K562 (cell line): ENCODE data around the gene ALKBH4. TPM values are rescaled to one million over a fixed set of nuclear protein-coding genes. Genes with fewer than 3 reads are reported as not detected.

Source experiments
- ATF1 ChIP-seq, 2 experiments: fragments of 450-650 bp in 1 of 2; IDR thresholded peaks; 2 replicates each; pipeline ENCODE4 v1.6.1; 2016; ENCODE audit warnings: missing compliant biosample characterization in 1 of 2, missing genetic modification characterization in 1 of 2
- BRD4 ChIP-seq: fragments of 200-600 bp; sonication (generic); IDR thresholded peaks from 2 replicates; pipeline ENCODE4 v1.6.1; 2017; ENCODE audit warnings: inconsistent platforms
- CLOCK ChIP-seq: fragments of 250-450 bp; sonication (Bioruptor Pico); IDR thresholded peaks from 2 replicates; pipeline ENCODE4 v1.4.0; 2020; ENCODE audit warnings: mild to moderate bottlenecking, moderate library complexity, borderline replicate concordance
- CREM ChIP-seq: IDR thresholded peaks from 2 replicates; pipeline ENCODE4 v1.6.1; 2014; ENCODE audit warnings: antibody characterized with exemption, low read depth
- CXXC5 ChIP-seq: fragments of 250-450 bp; sonication (Bioruptor Pico); IDR thresholded peaks from 2 replicates; pipeline ENCODE4 v1.8.0; 2022; ENCODE audit warnings: inconsistent platforms, mild to moderate bottlenecking, moderate library complexity
- EGR1 ChIP-seq: fragments of 450-650 bp; conservative IDR thresholded peaks from 2 replicates; pipeline ENCODE4 v1.6.1; 2017; ENCODE audit warnings: mild to moderate bottlenecking
- KDM2B ChIP-seq: fragments of 250-450 bp; sonication (Bioruptor Pico); IDR thresholded peaks from 2 replicates; pipeline ENCODE4 v1.8.0; 2021; ENCODE audit warnings: mild to moderate bottlenecking, moderate library complexity
- NELFE ChIP-seq: IDR thresholded peaks from 2 replicates; pipeline ENCODE4 v1.6.1; 2011; ENCODE audit warnings: mild to moderate bottlenecking; ENCODE audit not compliant: insufficient read depth, insufficient read length
- NR2F6 ChIP-seq: fragments of 450-650 bp; formaldehyde crosslinking; IDR thresholded peaks from 2 replicates; pipeline ENCODE4 v1.4.0; 2020; ENCODE audit warnings: mild to moderate bottlenecking
- PHF20 ChIP-seq: fragments of 450-650 bp; IDR thresholded peaks from 2 replicates; pipeline ENCODE4 v1.6.1; 2018; ENCODE audit not compliant: partially characterized antibody
- PHTF2 ChIP-seq: fragments of 250-450 bp; sonication (Bioruptor Pico); IDR thresholded peaks from 2 replicates; pipeline ENCODE4 v1.5.0; 2021; ENCODE audit warnings: mild to moderate bottlenecking
- POLR2G ChIP-seq: fragments of 200-400 bp; formaldehyde crosslinking; IDR thresholded peaks from 2 replicates; pipeline ENCODE4 v1.6.1; 2017; ENCODE audit warnings: low read depth, mild to moderate bottlenecking, antibody characterized with exemption, low read length, moderate library complexity
- RHOXF2B ChIP-seq: fragments of 250-450 bp; sonication (Bioruptor Pico); conservative IDR thresholded peaks from 2 replicates; pipeline ENCODE4 v1.5.1; 2021
- SETDB1 ChIP-seq: IDR thresholded peaks from one replicate; pipeline ENCODE4 v1.6.1; 2012; ENCODE audit warnings: low read length, control low read depth, inconsistent platforms
- ZBTB8A ChIP-seq: fragments of 450-650 bp; IDR thresholded peaks from 2 replicates; pipeline ENCODE4 v1.6.1; 2018; ENCODE audit warnings: mild to moderate bottlenecking, moderate library complexity; ENCODE audit not compliant: partially characterized antibody
- ZNF12 ChIP-seq: sonication (generic); formaldehyde crosslinking; IDR thresholded peaks from 2 replicates; pipeline ENCODE4 v1.4.0; 2020; ENCODE audit warnings: mild to moderate bottlenecking, missing genetic modification reagents
- ZNF253 ChIP-seq: fragments of 250-450 bp; sonication (Bioruptor Pico); conservative IDR thresholded peaks from 2 replicates; pipeline ENCODE4 v1.6.1; 2021; ENCODE audit warnings: mild to moderate bottlenecking
- ZNF583 ChIP-seq: fragments of 250-450 bp; sonication (Bioruptor Pico); IDR thresholded peaks from 2 replicates; pipeline ENCODE4 v1.4.0; 2020
- polyA plus RNA-seq, 8 experiments: library from polyadenylated mRNA; depleted of rRNA in 4 of 8; stranded (reverse) in 5 of 8; unstranded in 3 of 8; fragments of >200 nt; fragmentation: Nextera tagmentation in 2 of 8; fragmentation: Illumina TruSeq in 1 of 8; extraction: Ambion mirVana in 2 of 8; extraction: Trizol in 1 of 8; gene quantifications; 2 replicates each; pipeline versions ENCODE4 v1.2.1 to v1.2.3, GENCODE V29; 2011 to 2014; ENCODE audit warnings: inconsistent platforms in 1 of 8, missing spikeins in 1 of 8
- total RNA-seq, 7 experiments: library from RNA; depleted of rRNA in 6 of 7; stranded (reverse); fragments of >200 nt in 6 of 7; fragmentation: Illumina TruSeq in 2 of 7; extraction: Trizol in 2 of 7; gene quantifications; 2 replicates each; pipeline versions ENCODE4 v1.2.1 to v1.2.3, GENCODE V29; 2011 to 2021; ENCODE audit warnings: low replicate concordance in 1 of 7
- TF ChIP-seq, protein P1 (sequence below): fragments of 250-450 bp; sonication (Bioruptor Pico); IDR thresholded peaks from 2 replicates; pipeline ENCODE4 v1.5.1; 2021; ENCODE audit warnings: mild to moderate bottlenecking
- TF ChIP-seq, protein P2 (sequence below), 2 experiments: fragments of 200-800 bp in 1 of 2; sonication (Bioruptor generic) in 1 of 2; sonication (generic) in 1 of 2; formaldehyde crosslinking in 1 of 2; IDR thresholded peaks in 1 of 2; conservative IDR thresholded peaks in 1 of 2; 2 replicates each; pipeline versions ENCODE4 v1.5.0 to v1.6.1; 2016 to 2020; ENCODE audit warnings: missing compliant biosample characterization in 1 of 2, missing genetic modification characterization in 1 of 2, missing genetic modification reagents in 1 of 2
- TF ChIP-seq, protein P3 (sequence below): fragments of 150-350 bp; conservative IDR thresholded peaks from 2 replicates; pipeline ENCODE4 v1.6.1; 2014; ENCODE audit warnings: low read length

The ALKBH4 gene
- total and polyA plus RNA-seq, 9 of the 15 experiments (the other 6 are each of a cell fraction or from before 2014, with no cell fraction given): 4.6 to 21.4 (median 11.8) TPM

DNA sequence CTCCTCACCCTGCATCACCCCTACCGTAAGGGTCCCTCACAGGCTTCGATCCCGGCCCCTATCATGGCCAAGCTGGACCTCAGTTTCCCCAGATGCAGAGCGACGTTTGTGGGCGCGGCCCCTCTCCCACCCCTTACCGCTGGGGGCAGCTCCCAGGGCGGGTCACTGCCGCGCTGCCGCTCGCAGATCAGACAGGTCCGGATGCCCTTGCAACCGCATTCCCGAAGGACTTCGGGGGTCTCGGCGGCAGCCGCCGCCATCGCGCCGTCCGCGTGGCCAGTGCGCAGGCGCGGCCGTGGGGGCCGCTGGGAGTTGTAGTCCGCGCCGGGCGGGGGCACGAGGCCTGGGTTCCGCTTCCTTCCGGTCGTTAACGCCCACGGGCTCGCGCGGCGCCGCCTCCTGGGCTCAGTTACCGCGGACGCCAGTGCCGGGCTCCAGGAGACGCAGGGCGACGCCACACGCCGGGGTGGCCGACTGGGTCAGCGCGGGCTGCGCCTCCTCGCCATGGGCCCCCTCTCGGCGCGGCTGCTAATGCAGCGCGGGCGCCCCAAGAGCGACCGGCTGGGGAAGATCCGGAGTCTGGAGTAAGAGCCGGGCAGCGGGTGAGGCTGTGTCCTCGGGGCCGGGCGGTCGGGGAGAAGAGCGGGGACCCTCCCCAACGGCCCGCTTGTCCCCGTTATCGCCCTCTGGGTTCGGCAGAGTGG, at the start of gene ALKBH4, which contains the start of gene LRWD1 (continued):
- TF ChIP-seq, protein P1, sequence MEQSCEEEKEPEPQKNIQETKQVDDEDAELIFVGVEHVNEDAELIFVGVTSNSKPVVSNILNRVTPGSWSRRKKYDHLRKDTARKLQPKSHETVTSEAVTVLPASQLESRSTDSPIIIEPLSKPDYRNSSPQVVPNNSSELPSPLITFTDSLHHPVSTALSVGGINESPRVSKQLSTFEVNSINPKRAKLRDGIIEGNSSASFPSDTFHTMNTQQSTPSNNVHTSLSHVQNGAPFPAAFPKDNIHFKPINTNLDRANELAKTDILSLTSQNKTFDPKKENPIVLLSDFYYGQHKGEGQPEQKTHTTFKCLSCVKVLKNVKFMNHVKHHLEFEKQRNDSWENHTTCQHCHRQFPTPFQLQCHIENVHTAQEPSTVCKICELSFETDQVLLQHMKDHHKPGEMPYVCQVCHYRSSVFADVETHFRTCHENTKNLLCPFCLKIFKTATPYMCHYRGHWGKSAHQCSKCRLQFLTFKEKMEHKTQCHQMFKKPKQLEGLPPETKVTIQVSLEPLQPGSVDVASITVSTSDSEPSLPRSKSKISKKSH (CRISPR knock-in tag): no peak
- TF ChIP-seq NELFE (no peak), KDM2B (CRISPR knock-in tag) (peak; percentile 71), CLOCK (no peak), ZNF12 (CRISPR knock-in tag) (no peak; the same call in 1 of the 2 replicates), NR2F6 (CRISPR knock-in tag) (0 out of 2 replicates have a peak, but pooled peaks have one; percentile 18), ATF1 (CRISPR knock-in tag; IDR thresholded peaks at IDR 0.05) (no peak), ATF1 (tag; IDR thresholded peaks at IDR 0.05) (peak; percentile 79), ZBTB8A (no peak), ZNF583 (CRISPR knock-in tag) (no peak), EGR1 (peak; percentile 96), CXXC5 (CRISPR knock-in tag) (peak; percentile 97), CREM (peak; percentile 78), PHTF2 (CRISPR knock-in tag) (no peak), RHOXF2B (CRISPR knock-in tag) (0 out of 2 replicates have a peak, but pooled peaks have one; percentile 64), SETDB1 (no peak), ZNF253 (CRISPR knock-in tag) (no peak), BRD4 (no peak), POLR2G (peak; percentile 99), PHF20 (peak; percentile 79)
- TF ChIP-seq, protein P2, sequence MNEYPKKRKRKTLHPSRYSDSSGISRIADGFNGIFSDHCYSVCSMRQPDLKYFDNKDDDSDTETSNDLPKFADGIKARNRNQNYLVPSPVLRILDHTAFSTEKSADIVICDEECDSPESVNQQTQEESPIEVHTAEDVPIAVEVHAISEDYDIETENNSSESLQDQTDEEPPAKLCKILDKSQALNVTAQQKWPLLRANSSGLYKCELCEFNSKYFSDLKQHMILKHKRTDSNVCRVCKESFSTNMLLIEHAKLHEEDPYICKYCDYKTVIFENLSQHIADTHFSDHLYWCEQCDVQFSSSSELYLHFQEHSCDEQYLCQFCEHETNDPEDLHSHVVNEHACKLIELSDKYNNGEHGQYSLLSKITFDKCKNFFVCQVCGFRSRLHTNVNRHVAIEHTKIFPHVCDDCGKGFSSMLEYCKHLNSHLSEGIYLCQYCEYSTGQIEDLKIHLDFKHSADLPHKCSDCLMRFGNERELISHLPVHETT (CRISPR knock-in tag; conservative IDR thresholded peaks at IDR 0.05 in 1 of 2, IDR thresholded peaks at IDR 0.05 in 1 of 2): peak in 1 of 2 experiments; percentile 62; a peak in 1 of 4 replicates
- TF ChIP-seq, protein P3, sequence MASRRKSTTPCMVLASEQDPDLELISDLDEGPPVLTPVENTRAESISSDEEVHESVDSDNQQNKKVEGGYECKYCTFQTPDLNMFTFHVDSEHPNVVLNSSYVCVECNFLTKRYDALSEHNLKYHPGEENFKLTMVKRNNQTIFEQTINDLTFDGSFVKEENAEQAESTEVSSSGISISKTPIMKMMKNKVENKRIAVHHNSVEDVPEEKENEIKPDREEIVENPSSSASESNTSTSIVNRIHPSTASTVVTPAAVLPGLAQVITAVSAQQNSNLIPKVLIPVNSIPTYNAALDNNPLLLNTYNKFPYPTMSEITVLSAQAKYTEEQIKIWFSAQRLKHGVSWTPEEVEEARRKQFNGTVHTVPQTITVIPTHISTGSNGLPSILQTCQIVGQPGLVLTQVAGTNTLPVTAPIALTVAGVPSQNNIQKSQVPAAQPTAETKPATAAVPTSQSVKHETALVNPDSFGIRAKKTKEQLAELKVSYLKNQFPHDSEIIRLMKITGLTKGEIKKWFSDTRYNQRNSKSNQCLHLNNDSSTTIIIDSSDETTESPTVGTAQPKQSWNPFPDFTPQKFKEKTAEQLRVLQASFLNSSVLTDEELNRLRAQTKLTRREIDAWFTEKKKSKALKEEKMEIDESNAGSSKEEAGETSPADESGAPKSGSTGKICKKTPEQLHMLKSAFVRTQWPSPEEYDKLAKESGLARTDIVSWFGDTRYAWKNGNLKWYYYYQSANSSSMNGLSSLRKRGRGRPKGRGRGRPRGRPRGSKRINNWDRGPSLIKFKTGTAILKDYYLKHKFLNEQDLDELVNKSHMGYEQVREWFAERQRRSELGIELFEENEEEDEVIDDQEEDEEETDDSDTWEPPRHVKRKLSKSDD: no peak; the same call in 1 of the 2 replicates
